Ishikawa (cell line): Measurements from ENCODE around the gene MYO7B.

Source experiments
- CEBPB ChIP-seq: IDR thresholded peaks from 2 replicates; pipeline ENCODE4 v1.6.1; 2012
- CREB1 ChIP-seq: IDR thresholded peaks from 2 replicates; pipeline ENCODE4 v1.6.1; 2012; ENCODE audit warnings: low read depth
- RAD21 ChIP-seq: IDR thresholded peaks from 2 replicates; pipeline ENCODE4 v1.6.1; 2012; ENCODE audit warnings: low read depth

GRCh38 chr2:127575941-127576432 lies 40.5 kb downstream of the MYO7B start:
- TF ChIP-seq CREB1 (no peak), RAD21 (no peak), CEBPB (no peak)
